Measurements from ENCODE around the gene AGGF1.
"Not testable (repeated sequence)": the region's sequence is repeated elsewhere in the genome, so short reads cannot be mapped to it uniquely, and the experiment has no call there.

Gene AGGF1

DNA sequence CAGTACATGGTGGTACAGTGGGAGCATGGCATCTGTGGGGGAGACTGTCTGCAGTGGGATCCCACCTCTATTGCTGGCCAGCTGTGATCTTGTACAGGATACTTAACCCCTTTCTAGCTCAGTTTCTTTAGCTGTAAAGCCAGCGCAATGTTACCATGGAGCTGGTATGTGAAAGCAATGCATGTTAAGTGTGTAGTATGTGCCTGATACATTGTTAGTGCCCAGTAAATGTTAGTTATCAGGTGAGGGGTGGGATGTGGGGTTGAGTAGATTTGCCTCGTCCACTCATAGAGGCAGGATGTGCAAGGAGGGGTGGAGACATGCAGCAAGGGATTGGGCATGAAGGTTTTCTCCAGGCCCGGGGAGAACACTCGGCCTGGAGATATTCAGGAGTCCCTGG is 44.5 kb downstream of the AGGF1 start:
- Histone ChIP-seq H2AFZ (ENCODE audit: low read depth) (no peak overlapping the region), H3K4me3 (IDR thresholded peaks at IDR 0.05; ENCODE audit: insufficient read depth, low read depth, low read length) (no peak overlapping the region), H3K36me3 (ENCODE audit: insufficient read depth) (no peaks in the 10 kb centered on the region), H4K20me1 (ENCODE audit: insufficient read depth) (no peaks in the 10 kb centered on the region), H3K27ac (no peak overlapping the region), H3K9ac (no peak overlapping the region), H3K4me1 (ENCODE audit: low read depth, poor library complexity, severe bottlenecking) (no peaks in the 10 kb centered on the region), H3K4me2 (no peak overlapping the region), H3K79me2 (ENCODE audit: insufficient read depth, low read depth) (no peaks in the 10 kb centered on the region), H3K27me3 (ENCODE audit: insufficient read depth, low read depth) (no peaks in the 10 kb centered on the region)
- no peak for TF ChIP-seq CTCF (conservative IDR thresholded peaks at IDR 0.05; ENCODE audit: low read depth, low read length)

- no peaks in the 10 kb centered on the region for H3K27me3 ChIP-seq (ENCODE audit: insufficient read depth, low read depth)
- H3K36me3 ChIP-seq (ENCODE audit: insufficient read depth) = no peaks in the 10 kb centered on the region
- no peaks in the 10 kb centered on the region for H3K4me1 ChIP-seq (ENCODE audit: low read depth, poor library complexity, severe bottlenecking)
- TF ChIP-seq CTCF (conservative IDR thresholded peaks at IDR 0.05; ENCODE audit: low read depth, low read length) = no peak
- H3K9ac ChIP-seq = no peak overlapping the region
- H3K4me2 ChIP-seq = no peak overlapping the region
- no peaks in the 10 kb centered on the region for H3K79me2 ChIP-seq (ENCODE audit: insufficient read depth, low read depth)
- H4K20me1 ChIP-seq (ENCODE audit: insufficient read depth) = no peaks in the 10 kb centered on the region
- no peak overlapping the region for H3K4me3 ChIP-seq (IDR thresholded peaks at IDR 0.05; ENCODE audit: insufficient read depth, low read depth, low read length)
- H3K27ac ChIP-seq = no peak overlapping the region
- H2AFZ ChIP-seq (ENCODE audit: low read depth) = no peak overlapping the region
These were observed 47.0 kb downstream of the AGGF1 start for GRCh38 chr5:77076961-77077828.

- Histone ChIP-seq H4K20me1 (ENCODE audit: insufficient read depth) (no peaks in the 10 kb centered on the region), H3K36me3 (ENCODE audit: insufficient read depth) (no peaks in the 10 kb centered on the region), H3K4me1 (ENCODE audit: low read depth, poor library complexity, severe bottlenecking) (no peaks in the 10 kb centered on the region), H3K9ac (no peak overlapping the region), H3K4me2 (no peak overlapping the region), H3K27me3 (ENCODE audit: insufficient read depth, low read depth) (no peaks in the 10 kb centered on the region), H2AFZ (ENCODE audit: low read depth) (no peak overlapping the region), H3K27ac (no peak overlapping the region), H3K79me2 (ENCODE audit: insufficient read depth, low read depth) (no peaks in the 10 kb centered on the region), H3K4me3 (IDR thresholded peaks at IDR 0.05; ENCODE audit: insufficient read depth, low read depth, low read length) (no peak overlapping the region)
- no peak for TF ChIP-seq CTCF (conservative IDR thresholded peaks at IDR 0.05; ENCODE audit: low read depth, low read length)
These were observed 47.6 kb downstream of the AGGF1 start for GRCh38 chr5:77077829-77078176.

DNA sequence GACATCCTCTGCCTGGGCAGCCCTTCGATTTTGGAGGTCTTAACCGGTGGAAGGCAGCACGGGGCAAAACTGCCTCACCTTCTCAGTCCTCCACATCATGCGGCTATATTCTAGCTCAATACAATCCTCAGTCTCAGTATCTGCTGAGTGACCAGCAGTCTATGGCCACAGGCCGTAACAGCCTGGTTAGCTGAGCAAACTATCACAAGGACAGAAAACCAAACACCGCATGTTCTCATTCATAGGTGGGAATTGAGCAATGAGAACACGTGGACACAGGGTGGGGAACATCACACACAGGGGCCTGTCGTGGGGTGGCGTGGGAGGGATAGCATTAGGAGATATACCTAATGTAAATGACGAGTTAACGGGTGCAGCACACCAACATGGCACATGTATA is 50.3 kb downstream of the AGGF1 start:
- not testable (repeated sequence) for H3K4me2 ChIP-seq; H3K79me2 ChIP-seq (ENCODE audit: insufficient read depth, low read depth); H3K4me1 ChIP-seq (ENCODE audit: low read depth, poor library complexity, severe bottlenecking); H3K27ac ChIP-seq; H3K4me3 ChIP-seq (IDR thresholded peaks at IDR 0.05; ENCODE audit: insufficient read depth, low read depth, low read length); H3K27me3 ChIP-seq (ENCODE audit: insufficient read depth, low read depth); H3K36me3 ChIP-seq (ENCODE audit: insufficient read depth); H4K20me1 ChIP-seq (ENCODE audit: insufficient read depth); H2AFZ ChIP-seq (ENCODE audit: low read depth); H3K9ac ChIP-seq

GRCh38 chr5:77080905-77081304 is 50.7 kb downstream of the AGGF1 start:
- Histone ChIP-seq H3K27ac (no peak overlapping the region), H2AFZ (ENCODE audit: low read depth) (no peak overlapping the region), H3K9ac (no peak overlapping the region), H3K4me2 (no peak overlapping the region), H3K27me3 (ENCODE audit: insufficient read depth, low read depth) (no peaks in the 10 kb centered on the region), H3K79me2 (ENCODE audit: insufficient read depth, low read depth) (no peaks in the 10 kb centered on the region), H3K36me3 (ENCODE audit: insufficient read depth) (no peaks in the 10 kb centered on the region), H4K20me1 (ENCODE audit: insufficient read depth) (no peaks in the 10 kb centered on the region), H3K4me1 (ENCODE audit: low read depth, poor library complexity, severe bottlenecking) (peaks cover 9% of the 10 kb centered on the region), H3K4me3 (IDR thresholded peaks at IDR 0.05; ENCODE audit: insufficient read depth, low read depth, low read length) (no peak overlapping the region)
- no peak for TF ChIP-seq CTCF (conservative IDR thresholded peaks at IDR 0.05; ENCODE audit: low read depth, low read length)
